PC-9 (cell line): ENCODE measurements around the gene MUS81. TPM values are rescaled to one million over a fixed set of nuclear protein-coding genes. Genes with fewer than 3 reads are reported as not detected.

Experiments
- BruUV-seq: library from RNA; stranded (reverse); fragments of 400-500 nt; replicated peaks from 2 replicates; lab custom pipeline; 2021; lab: Mats Ljungman, UMichigan
- CTCF ChIA-PET: fragments of 300-600 bp; sonication (Branson Sonifier 250); formaldehyde crosslinking; loops from one replicate; lab custom pipeline; 2022; ENCODE audit warnings: antibody characterized with exemption; lab: Charles Lee
- POLR2A ChIA-PET: fragments of 300-600 bp; sonication (Branson Sonifier 250); formaldehyde crosslinking; loops from one replicate; lab custom pipeline; 2022; ENCODE audit warnings: antibody characterized with exemption; ENCODE audit not compliant: unreplicated experiment; lab: Charles Lee
- DNase-seq, 2 experiments: peaks; one replicate each; pipeline versions ENCODE4 v3.0.0 to v3.0.0-alpha.2; 2015 to 2022; ENCODE audit warnings: mixed read lengths in 1 of 2
- H2AFZ ChIP-seq: fragments of 200-600 bp; sonication (generic); 2 replicates; pipeline ENCODE4 v1.8.1; 2017; ENCODE audit warnings: antibody characterized with exemption
- H3F3A ChIP-seq: fragments of 200-600 bp; sonication (generic); 2 replicates; pipeline ENCODE4 v1.8.1; 2017; ENCODE audit warnings: antibody characterized with exemption, mild to moderate bottlenecking, low read depth; ENCODE audit not compliant: insufficient read depth
- H3K27ac ChIP-seq: fragments of 200-600 bp; sonication (generic); 2 replicates; pipeline ENCODE4 v1.6.1; 2016; ENCODE audit warnings: mixed run types
- H3K27me3 ChIP-seq: fragments of 200-600 bp; sonication (generic); 2 replicates; pipeline ENCODE4 v1.6.1; 2016; ENCODE audit warnings: low read depth, mixed run types; ENCODE audit not compliant: insufficient read depth
- H3K36me3 ChIP-seq: fragments of 200-600 bp; sonication (generic); 2 replicates; pipeline ENCODE4 v1.6.1; 2016; ENCODE audit warnings: low read depth, mixed run types
- H3K4me1 ChIP-seq: fragments of 200-600 bp; sonication (generic); replicated peaks from 2 replicates; pipeline ENCODE4 v1.6.1; 2016; ENCODE audit warnings: mixed run types; ENCODE audit not compliant: insufficient read depth
- H3K4me2 ChIP-seq: fragments of 200-600 bp; sonication (generic); 2 replicates; pipeline ENCODE4 v1.6.1; 2017; ENCODE audit warnings: mixed run types
- H3K4me3 ChIP-seq: fragments of 200-600 bp; sonication (generic); 2 replicates; pipeline ENCODE4 v1.6.1; 2016; ENCODE audit warnings: mixed run types
- H3K79me2 ChIP-seq: fragments of 200-600 bp; sonication (generic); 2 replicates; pipeline ENCODE4 v1.6.1; 2017; ENCODE audit warnings: low read depth, mixed run types
- H3K9me2 ChIP-seq: fragments of 200-600 bp; sonication (generic); 2 replicates; pipeline ENCODE4 v1.8.1; 2017; ENCODE audit warnings: mild to moderate bottlenecking; ENCODE audit not compliant: insufficient read depth
- H3K9me3 ChIP-seq: fragments of 200-600 bp; sonication (generic); 2 replicates; pipeline ENCODE4 v1.8.1; 2016; ENCODE audit warnings: low read depth; ENCODE audit not compliant: insufficient read depth
- H4K20me1 ChIP-seq: fragments of 200-600 bp; sonication (generic); 2 replicates; pipeline ENCODE4 v1.8.1; 2017; ENCODE audit not compliant: insufficient read depth
- EZH2 ChIP-seq: fragments of 200-600 bp; sonication (generic); IDR thresholded peaks from 2 replicates; pipeline ENCODE4 v1.8.0; 2017; ENCODE audit warnings: antibody characterized with exemption, low read depth
- intact Hi-C: fragments of 100-400 bp; cut with micrococcal nuclease; formaldehyde crosslinking; loops from one replicate; pipeline ENCODE4 v1.10.0; 2022; ENCODE audit not compliant: unreplicated experiment
- total RNA-seq: library from RNA; stranded (reverse); gene quantifications from 2 replicates; pipeline ENCODE4 v1.2.3, GENCODE V29; 2021
- TF ChIP-seq, protein P1 (sequence below): fragments of 200-600 bp; sonication (generic); conservative IDR thresholded peaks from 2 replicates; pipeline ENCODE4 v1.6.1; 2017; ENCODE audit warnings: mixed run types, antibody characterized with exemption, mild to moderate bottlenecking, moderate library complexity

The MUS81 gene
- total RNA-seq, 1 experiment from 2014 or later, result 62.7 TPM

DNA sequence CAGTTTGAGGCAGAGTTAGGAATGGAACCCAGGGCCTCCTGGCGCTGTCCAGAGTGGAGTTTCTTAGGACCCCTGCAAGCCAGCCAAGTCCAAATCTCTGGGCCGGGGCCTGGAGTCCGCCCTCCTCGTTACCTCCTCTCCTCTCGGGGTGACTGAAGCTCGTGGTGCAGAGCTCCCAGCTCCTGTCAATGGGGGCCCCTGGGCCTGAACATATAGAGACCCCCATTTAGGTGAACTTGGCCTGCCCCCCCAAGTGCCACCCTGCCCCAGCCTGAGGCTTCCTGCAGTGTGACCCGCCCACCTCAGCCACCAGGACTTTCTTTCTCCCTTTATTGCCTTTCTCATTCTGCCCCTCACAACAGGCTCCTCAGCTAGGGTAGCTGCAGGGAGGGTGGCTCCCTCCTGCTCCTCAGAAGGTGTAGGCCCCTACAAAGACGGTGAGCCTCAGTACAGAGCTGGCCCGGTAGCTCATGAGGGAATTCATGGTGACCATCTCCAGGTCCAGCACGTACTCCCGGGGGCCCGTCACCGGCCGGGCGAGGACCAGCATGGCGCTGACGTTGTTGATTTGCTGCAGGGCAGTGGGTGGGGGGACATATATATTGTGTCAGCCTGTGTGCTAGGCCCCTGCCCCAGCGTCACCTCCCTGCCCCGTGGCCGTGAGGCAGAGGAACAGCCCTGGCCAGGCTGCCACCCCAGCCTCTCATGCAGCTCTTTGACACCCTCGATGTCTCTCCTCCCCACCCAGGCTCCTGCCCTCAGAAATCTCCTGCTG lies 6.5 kb downstream of the MUS81 start:
- TF ChIP-seq EZH2, result no peak
- TF ChIP-seq, protein P1, sequence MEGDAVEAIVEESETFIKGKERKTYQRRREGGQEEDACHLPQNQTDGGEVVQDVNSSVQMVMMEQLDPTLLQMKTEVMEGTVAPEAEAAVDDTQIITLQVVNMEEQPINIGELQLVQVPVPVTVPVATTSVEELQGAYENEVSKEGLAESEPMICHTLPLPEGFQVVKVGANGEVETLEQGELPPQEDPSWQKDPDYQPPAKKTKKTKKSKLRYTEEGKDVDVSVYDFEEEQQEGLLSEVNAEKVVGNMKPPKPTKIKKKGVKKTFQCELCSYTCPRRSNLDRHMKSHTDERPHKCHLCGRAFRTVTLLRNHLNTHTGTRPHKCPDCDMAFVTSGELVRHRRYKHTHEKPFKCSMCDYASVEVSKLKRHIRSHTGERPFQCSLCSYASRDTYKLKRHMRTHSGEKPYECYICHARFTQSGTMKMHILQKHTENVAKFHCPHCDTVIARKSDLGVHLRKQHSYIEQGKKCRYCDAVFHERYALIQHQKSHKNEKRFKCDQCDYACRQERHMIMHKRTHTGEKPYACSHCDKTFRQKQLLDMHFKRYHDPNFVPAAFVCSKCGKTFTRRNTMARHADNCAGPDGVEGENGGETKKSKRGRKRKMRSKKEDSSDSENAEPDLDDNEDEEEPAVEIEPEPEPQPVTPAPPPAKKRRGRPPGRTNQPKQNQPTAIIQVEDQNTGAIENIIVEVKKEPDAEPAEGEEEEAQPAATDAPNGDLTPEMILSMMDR, result no peak
- Histone ChIP-seq H3K27ac (no peak overlapping the region), H3K9me2 (no peaks in the 10 kb centered on the region), H3K79me2 (peaks cover 15% of the 10 kb centered on the region), H3F3A (peaks cover 35% of the 10 kb centered on the region), H3K36me3 (peaks cover 23% of the 10 kb centered on the region), H3K4me2 (no peak overlapping the region), H3K4me3 (no peak overlapping the region), H4K20me1 (no peaks in the 10 kb centered on the region; the same call in 1 of the 2 replicates), H3K27me3 (no peaks in the 10 kb centered on the region), H2AFZ (no peak overlapping the region), H3K4me1 (peaks cover 5% of the 10 kb centered on the region), H3K9me3 (no peaks in the 10 kb centered on the region)
- POLR2A ChIA-PET, result no interaction called here
- BruUV-seq, result no TSS peak
- intact Hi-C loops, result no loop called here
- CTCF ChIA-PET, result interaction anchor here (0.5 kb wide), 1 partner anchor 155 kb away, joined by 18 read pairs; no protein-coding TSS in a partner anchor
- DNase-seq, result no peak

GRCh38 chr11:65867284-65868071 lies 7.2 kb downstream of the MUS81 start:
- Histone ChIP-seq H3K27me3 (no peaks in the 10 kb centered on the region), H3K79me2 (peaks cover 7% of the 10 kb centered on the region), H3K36me3 (peaks cover 16% of the 10 kb centered on the region), H3K4me2 (no peak overlapping the region), H3K4me3 (no peak overlapping the region), H4K20me1 (no peaks in the 10 kb centered on the region; the same call in 1 of the 2 replicates), H3K9me3 (no peaks in the 10 kb centered on the region), H3F3A (peaks cover 35% of the 10 kb centered on the region), H3K27ac (no peak overlapping the region), H3K9me2 (no peaks in the 10 kb centered on the region), H3K4me1 (no peaks in the 10 kb centered on the region), H2AFZ (no peak overlapping the region)
- CTCF ChIA-PET, result no interaction called here
- no peak for DNase-seq
- intact Hi-C loops, result no loop called here
- POLR2A ChIA-PET, result no interaction called here
- no TSS peak for BruUV-seq
- TF ChIP-seq, protein P1, result no peak
- TF ChIP-seq EZH2, result no peak

- POLR2A ChIA-PET, result no interaction called here
Observed at GRCh38 chr11:65868076-65868667, 7.9 kb downstream of the MUS81 start.

More at GRCh38 chr11:65868076-65868667, 7.9 kb downstream of the MUS81 start:
- Histone ChIP-seq H3K9me2 (no peaks in the 10 kb centered on the region), H3F3A (peaks cover 35% of the 10 kb centered on the region), H3K27ac (no peak overlapping the region), H4K20me1 (no peaks in the 10 kb centered on the region; the same call in 1 of the 2 replicates), H3K4me2 (no peak overlapping the region), H3K27me3 (no peaks in the 10 kb centered on the region), H2AFZ (no peak overlapping the region), H3K79me2 (peaks cover under 1% of the 10 kb centered on the region; the same call in 1 of the 2 replicates), H3K4me1 (peaks cover 4% of the 10 kb centered on the region; the same call in 1 of the 2 replicates), H3K4me3 (no peak overlapping the region), H3K36me3 (peaks cover 15% of the 10 kb centered on the region), H3K9me3 (no peaks in the 10 kb centered on the region)
- no TSS peak for BruUV-seq
- CTCF ChIA-PET, result no interaction called here
- no peak for DNase-seq
- TF ChIP-seq, protein P1, result no peak
- TF ChIP-seq EZH2, result no peak
- intact Hi-C loops, result no loop called here
